Measurements from ENCODE around the gene SUSD1. TPM values are rescaled to one million over a fixed set of nuclear protein-coding genes. Genes with fewer than 3 reads are reported as not detected.
"Not testable (repeated sequence)": the region's sequence is repeated elsewhere in the genome, so short reads cannot be mapped to it uniquely, and the experiment has no call there.

SUSD1 gene
- polyA plus RNA-seq, 1 of the 3 experiments (the other 2 are of a cell fraction): 8.2 TPM

GRCh38 chr9:112137066-112137465, 38.0 kb downstream of the SUSD1 start (continued):
- TF ChIP-seq, protein P1, sequence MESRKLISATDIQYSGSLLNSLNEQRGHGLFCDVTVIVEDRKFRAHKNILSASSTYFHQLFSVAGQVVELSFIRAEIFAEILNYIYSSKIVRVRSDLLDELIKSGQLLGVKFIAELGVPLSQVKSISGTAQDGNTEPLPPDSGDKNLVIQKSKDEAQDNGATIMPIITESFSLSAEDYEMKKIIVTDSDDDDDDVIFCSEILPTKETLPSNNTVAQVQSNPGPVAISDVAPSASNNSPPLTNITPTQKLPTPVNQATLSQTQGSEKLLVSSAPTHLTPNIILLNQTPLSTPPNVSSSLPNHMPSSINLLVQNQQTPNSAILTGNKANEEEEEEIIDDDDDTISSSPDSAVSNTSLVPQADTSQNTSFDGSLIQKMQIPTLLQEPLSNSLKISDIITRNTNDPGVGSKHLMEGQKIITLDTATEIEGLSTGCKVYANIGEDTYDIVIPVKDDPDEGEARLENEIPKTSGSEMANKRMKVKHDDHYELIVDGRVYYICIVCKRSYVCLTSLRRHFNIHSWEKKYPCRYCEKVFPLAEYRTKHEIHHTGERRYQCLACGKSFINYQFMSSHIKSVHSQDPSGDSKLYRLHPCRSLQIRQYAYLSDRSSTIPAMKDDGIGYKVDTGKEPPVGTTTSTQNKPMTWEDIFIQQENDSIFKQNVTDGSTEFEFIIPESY (IDR thresholded peaks at IDR 0.05; ENCODE audit: borderline replicate concordance, low read depth): no peak
- TF ChIP-seq TAF1 (IDR thresholded peaks at IDR 0.05; ENCODE audit: borderline replicate concordance, low read depth, low read length) (no peak), USF1 (IDR thresholded peaks at IDR 0.05; ENCODE audit: borderline replicate concordance, low read depth) (no peak), SIN3A (IDR thresholded peaks at IDR 0.05; ENCODE audit: borderline replicate concordance, low read depth, low read length) (no peak)

DNA sequence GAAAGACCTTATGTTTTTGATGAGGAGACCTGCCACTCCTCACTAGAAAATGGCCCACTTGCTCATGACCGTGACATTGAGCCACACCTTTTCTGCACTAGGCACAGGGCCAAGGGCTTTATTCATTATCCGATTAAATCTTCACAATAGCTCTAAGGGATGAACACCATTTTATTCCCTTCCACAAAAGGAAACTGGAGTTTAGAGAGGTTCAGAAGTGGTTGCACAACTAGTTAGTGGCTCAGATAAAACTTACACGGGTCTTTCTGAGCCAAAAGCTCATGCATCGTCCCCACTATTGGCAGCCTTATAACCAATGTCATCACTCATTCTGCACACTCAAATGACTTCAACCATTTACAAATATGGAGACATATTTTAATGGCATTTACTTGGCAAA, 39.4 kb downstream of the SUSD1 start:
- Histone ChIP-seq H4K20me1 (ENCODE audit: insufficient read depth) (no peaks in the 10 kb centered on the region), H3K9ac (no peak overlapping the region), H3K9me2 (no peaks in the 10 kb centered on the region), H3K4me2 (no peak overlapping the region), H3F3A (replicated peaks; ENCODE audit: insufficient read depth) (peaks cover 7% of the 10 kb centered on the region), H3K27ac (ENCODE audit: low read depth in 2 of 2, low read length in 1 of 2) (no peak overlapping the region), H3K36me3 (replicated peaks in 1 of 2; ENCODE audit: control insufficient read depth in 1 of 2, insufficient read depth in 2 of 2, low read length in 1 of 2) (no peaks in the 10 kb centered on the region), H2AFZ (ENCODE audit: low read depth) (no peak overlapping the region), H3K4me3 (ENCODE audit: low read depth in 2 of 2, low read length in 1 of 2) (no peak overlapping the region), H3K79me2 (ENCODE audit: insufficient read depth) (no peaks in the 10 kb centered on the region), H3K27me3 (ENCODE audit: insufficient read depth) (no peaks in the 10 kb centered on the region), H3K9me3 (no peaks in the 10 kb centered on the region), H3K4me1 (ENCODE audit: control insufficient read depth in 1 of 2, insufficient read depth in 2 of 2, low read depth in 1 of 2, low read length in 1 of 2) (no peaks in the 10 kb centered on the region)
- POLR2A ChIA-PET: no interaction called here
- TF ChIP-seq TAF1 (IDR thresholded peaks at IDR 0.05; ENCODE audit: borderline replicate concordance, low read depth, low read length) (no peak), RAD21 (IDR thresholded peaks at IDR 0.05; ENCODE audit: low read length) (no peak), ELF1 (IDR thresholded peaks at IDR 0.05) (no peak)
- DNase-seq: no peak
- CTCF ChIA-PET: interaction anchor here (1.3 to 1.7 kb wide), 4 partner anchors 15 to 225 kb away, joined by 3 to 8 read pairs (median 4); no protein-coding TSS in a partner anchor
- WGBS (ENCODE audit: low lambda C conversion rate): 62% methylated on average over 4 of the region's 4 CpGs

DNA sequence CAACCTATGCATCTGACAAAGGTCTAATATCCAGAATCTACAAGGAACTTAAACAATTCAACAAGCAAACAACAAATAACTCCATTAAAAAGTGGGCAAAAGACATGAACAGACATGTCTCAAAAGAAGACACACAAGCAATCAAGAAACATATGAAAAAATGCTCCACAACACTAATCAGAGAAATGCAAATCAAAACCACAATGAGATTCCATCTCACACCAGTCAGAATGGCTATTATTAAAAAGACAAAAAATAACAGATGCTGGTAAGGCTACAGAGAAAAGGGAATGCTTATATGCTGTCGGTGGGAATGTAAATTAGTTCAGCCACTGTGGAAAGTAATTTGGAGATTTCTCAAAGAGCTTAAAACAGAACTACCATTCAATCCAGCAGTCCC, 41.3 kb downstream of the SUSD1 start:
- H3K79me2 ChIP-seq (ENCODE audit: insufficient read depth); H3F3A ChIP-seq (replicated peaks; ENCODE audit: insufficient read depth); POLR2A ChIA-PET; H3K9me3 ChIP-seq; H2AFZ ChIP-seq (ENCODE audit: low read depth); CTCF ChIA-PET; H3K27me3 ChIP-seq (ENCODE audit: insufficient read depth); H3K4me2 ChIP-seq; H3K4me3 ChIP-seq (ENCODE audit: low read depth in 2 of 2, low read length in 1 of 2); DNase-seq; H3K9me2 ChIP-seq; H3K36me3 ChIP-seq (replicated peaks in 1 of 2; ENCODE audit: control insufficient read depth in 1 of 2, insufficient read depth in 2 of 2, low read length in 1 of 2); H3K9ac ChIP-seq; H3K27ac ChIP-seq (ENCODE audit: low read depth in 2 of 2, low read length in 1 of 2); H4K20me1 ChIP-seq (ENCODE audit: insufficient read depth); H3K4me1 ChIP-seq (ENCODE audit: control insufficient read depth in 1 of 2, insufficient read depth in 2 of 2, low read depth in 1 of 2, low read length in 1 of 2): not testable (repeated sequence)
- WGBS (ENCODE audit: low lambda C conversion rate): 96% methylated on average over 1 of the region's 1 CpG

GRCh38 chr9:112132356-112132755, 42.7 kb downstream of the SUSD1 start:
- no peak overlapping the region for H3K4me2 ChIP-seq
- no peaks in the 10 kb centered on the region for H3K27me3 ChIP-seq (ENCODE audit: insufficient read depth)
- H4K20me1 ChIP-seq (ENCODE audit: insufficient read depth): no peaks in the 10 kb centered on the region
- no peaks in the 10 kb centered on the region for H3K4me1 ChIP-seq (ENCODE audit: control insufficient read depth in 1 of 2, insufficient read depth in 2 of 2, low read depth in 1 of 2, low read length in 1 of 2)
- POLR2A ChIA-PET: no interaction called here
- CTCF ChIA-PET: no interaction called here
- no peaks in the 10 kb centered on the region for H3K9me3 ChIP-seq
- no peak overlapping the region for H3K4me3 ChIP-seq (ENCODE audit: low read depth in 2 of 2, low read length in 1 of 2)
- no peaks in the 10 kb centered on the region for H3K36me3 ChIP-seq (replicated peaks in 1 of 2; ENCODE audit: control insufficient read depth in 1 of 2, insufficient read depth in 2 of 2, low read length in 1 of 2)
- no peak overlapping the region for H3K9ac ChIP-seq
- H3K9me2 ChIP-seq: no peaks in the 10 kb centered on the region
- TF ChIP-seq YY1 (IDR thresholded peaks at IDR 0.05; ENCODE audit: low read depth): no peak
- TF ChIP-seq SMC3 (IDR thresholded peaks at IDR 0.05; ENCODE audit: low read depth, low read length): no peak
- TF ChIP-seq EP300 (IDR thresholded peaks at IDR 0.05; ENCODE audit: borderline replicate concordance in 1 of 2, low read depth in 1 of 2, low read length in 1 of 2): no peak
- TF ChIP-seq TEAD4 (IDR thresholded peaks at IDR 0.05; ENCODE audit: borderline replicate concordance, insufficient read depth): no peak
- no peak for TF ChIP-seq CHD2 (IDR thresholded peaks at IDR 0.05; ENCODE audit: low read length, partially characterized antibody)
- no peak for TF ChIP-seq SIN3A (IDR thresholded peaks at IDR 0.05; ENCODE audit: borderline replicate concordance, low read depth, low read length)
- TF ChIP-seq FOSL2 (IDR thresholded peaks at IDR 0.05; ENCODE audit: borderline replicate concordance, low read depth): no peak
- no peak for TF ChIP-seq POLR2AphosphoS5 (IDR thresholded peaks at IDR 0.05; ENCODE audit: low read depth, low read length)
- TF ChIP-seq TAF1 (IDR thresholded peaks at IDR 0.05; ENCODE audit: borderline replicate concordance, low read depth, low read length): no peak
- TF ChIP-seq RXRA (IDR thresholded peaks at IDR 0.05; ENCODE audit: borderline replicate concordance, low read depth): no peak
- TF ChIP-seq NRF1 (IDR thresholded peaks at IDR 0.05; ENCODE audit: low read depth, low read length): no peak
- 87% methylated on average over 3 of the region's 3 CpGs for WGBS (ENCODE audit: low lambda C conversion rate)
- no peak overlapping the region for H3K27ac ChIP-seq (ENCODE audit: low read depth in 2 of 2, low read length in 1 of 2)
- no peak overlapping the region for H2AFZ ChIP-seq (ENCODE audit: low read depth)
- no peaks in the 10 kb centered on the region for H3F3A ChIP-seq (replicated peaks; ENCODE audit: insufficient read depth)
- H3K79me2 ChIP-seq (ENCODE audit: insufficient read depth): no peaks in the 10 kb centered on the region
- no peak for DNase-seq

Data from SK-N-SH (cell line).